GM20000 (cell line): ENCODE data around the gene ZNF850.

Experiments used
- DNase-seq: peaks from one replicate; pipeline ENCODE4 v3.0.0; 2012; ENCODE audit warnings: low spot score
- CTCF ChIP-seq: IDR thresholded peaks from 2 replicates; pipeline ENCODE4 v1.5.1; 2012; ENCODE audit warnings: mild to moderate bottlenecking, control low read depth; ENCODE audit errors: extremely low read depth, missing control alignments

ZNF850 gene

DNA sequence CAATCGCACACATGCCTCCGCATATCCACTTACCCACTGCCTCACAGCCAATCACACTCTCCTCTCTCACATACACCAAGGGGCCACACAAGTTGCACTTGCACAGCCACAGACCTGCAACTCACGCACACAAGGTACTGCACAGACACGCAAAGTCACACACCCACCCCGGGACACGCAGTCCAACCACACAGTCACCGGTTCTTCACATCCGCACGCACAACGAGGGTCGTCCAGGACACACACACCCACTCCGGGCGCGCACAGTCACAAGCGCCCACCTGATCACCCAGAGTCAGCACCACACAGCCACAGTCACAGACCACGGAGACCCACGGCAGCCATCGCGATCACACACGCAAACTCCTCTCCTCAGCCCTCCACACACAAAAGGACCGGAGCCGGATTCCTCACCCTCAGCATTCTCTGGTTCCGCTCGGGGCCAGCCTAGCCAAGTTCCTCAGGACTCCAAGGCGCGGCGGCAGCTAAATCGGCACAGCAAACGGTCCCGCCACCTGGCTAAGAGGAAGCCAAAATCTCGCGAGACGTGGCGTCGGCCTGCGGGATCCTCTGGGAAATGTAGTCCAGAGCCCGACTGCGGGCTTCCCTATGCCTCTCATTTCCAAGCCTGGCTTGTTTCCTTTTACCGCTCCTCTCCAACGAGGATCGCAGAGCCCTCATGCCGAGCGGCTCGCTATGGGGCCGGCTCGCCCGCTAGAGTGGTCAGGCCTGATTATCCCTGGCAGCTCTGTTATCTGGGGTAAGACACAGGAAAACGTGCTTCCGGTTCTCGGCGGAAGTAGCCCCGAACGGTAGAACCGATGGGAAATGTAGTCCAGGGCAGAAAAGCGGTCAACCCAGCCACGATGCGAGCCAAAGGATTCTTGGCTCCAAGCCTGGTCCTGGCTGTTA, at the start of gene ZNF850:
Gene ZNF850, minus strand, starts transcription at position 497 of the 912 bp plus-strand sequence. CDS start 10,201 bp downstream, outside the sequence.
- peak; percentile 92 for DNase-seq
- TF ChIP-seq CTCF: no peak

- no peak for TF ChIP-seq CTCF
- DNase-seq: no peak
These were observed 49.2 kb upstream of the ZNF850 start for GRCh38 chr19:36821758-36822157.

- no peak for TF ChIP-seq CTCF
These were observed 46.6 kb upstream of the ZNF850 start for GRCh38 chr19:36819130-36819630.

GRCh38 chr19:36807029-36807428, 34.4 kb upstream of the ZNF850 start:
- DNase-seq: no peak
- TF ChIP-seq CTCF: no peak

More at GRCh38 chr19:36819130-36819630, 46.6 kb upstream of the ZNF850 start:
- DNase-seq: no peak

DNA sequence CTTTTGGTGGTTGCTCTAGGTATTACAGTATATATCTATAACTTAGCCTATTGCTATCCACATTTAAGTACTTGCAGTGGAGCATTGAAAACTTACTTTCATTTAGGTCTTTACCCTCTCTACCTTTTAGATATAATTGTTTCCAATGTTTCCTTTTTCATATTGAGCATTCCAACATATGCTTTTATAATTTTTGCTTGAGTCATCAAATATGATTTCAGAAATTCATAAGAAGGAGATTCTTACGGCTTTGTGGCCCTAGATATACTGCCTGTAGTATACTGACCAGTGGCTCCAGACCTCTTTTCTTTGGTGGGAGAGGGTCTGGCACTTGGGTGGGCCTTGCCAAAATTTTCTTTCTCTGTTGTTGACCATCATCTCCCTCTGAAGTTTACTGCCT, 32.8 kb upstream of the ZNF850 start:
- no peak for DNase-seq
- TF ChIP-seq CTCF: no peak

DNA sequence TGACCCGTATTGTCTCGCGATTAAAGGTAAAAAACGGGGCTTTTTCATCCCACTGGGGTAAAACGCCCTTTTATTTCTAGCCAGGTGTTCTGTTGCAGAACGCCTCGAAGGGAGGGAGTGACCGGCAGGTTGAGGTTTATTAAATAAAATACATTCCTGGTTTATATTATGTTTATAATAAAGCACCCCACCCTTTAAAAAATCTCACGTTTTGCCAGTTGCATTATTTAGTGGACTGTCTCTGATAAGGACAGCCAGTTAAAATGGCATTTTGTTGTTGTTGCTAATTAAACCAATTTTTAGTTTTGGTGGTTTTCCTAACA, 25.1 kb upstream of the ZNF850 start:
- DNase-seq: no peak
- no peak for TF ChIP-seq CTCF

GRCh38 chr19:36796714-36796992, 24.0 kb upstream of the ZNF850 start:
- DNase-seq: no peak
- TF ChIP-seq CTCF: no peak
